Measurements from ENCODE around the gene SRSF7.

- TF ChIP-seq LEF1 (IDR thresholded peaks at IDR 0.05; ENCODE audit: borderline replicate concordance): no peak
- no peak for TF ChIP-seq SUZ12 (IDR thresholded peaks at IDR 0.05)
- no peak for TF ChIP-seq BHLHE40 (IDR thresholded peaks at IDR 0.05; ENCODE audit: borderline replicate concordance)
- no peak for TF ChIP-seq L3MBTL2 (conservative IDR thresholded peaks at IDR 0.05)
- TF ChIP-seq FOXM1 (IDR thresholded peaks at IDR 0.05; ENCODE audit: borderline replicate concordance): no peak
- no peak for TF ChIP-seq TARDBP (IDR thresholded peaks at IDR 0.05)
These were observed 35.0 kb downstream of the SRSF7 start for GRCh38 chr2:38716185-38716584.

Measured in HEK293T (cell line).